H54 (cell line): ENCODE measurements around the gene SKAP1.
A peak's percentile ranks its signal among the peaks of the same experiment; 100 is the strongest.

Experiments
- DNase-seq: peaks from one replicate; pipeline ENCODE4 v3.0.0; 2011; ENCODE audit warnings: low spot score, mixed read lengths; ENCODE audit not compliant: insufficient read length
- FAIRE-seq: peaks from 3 replicates; lab custom pipeline; 2011; peaks lifted over from hg19 to GRCh38; lab: Jason Lieb, UNC
- POLR2A ChIP-seq: IDR thresholded peaks from 2 replicates; pipeline ENCODE4 v1.6.1; 2011; ENCODE audit warnings: low read depth, mild to moderate bottlenecking, low read length

SKAP1 gene

DNA sequence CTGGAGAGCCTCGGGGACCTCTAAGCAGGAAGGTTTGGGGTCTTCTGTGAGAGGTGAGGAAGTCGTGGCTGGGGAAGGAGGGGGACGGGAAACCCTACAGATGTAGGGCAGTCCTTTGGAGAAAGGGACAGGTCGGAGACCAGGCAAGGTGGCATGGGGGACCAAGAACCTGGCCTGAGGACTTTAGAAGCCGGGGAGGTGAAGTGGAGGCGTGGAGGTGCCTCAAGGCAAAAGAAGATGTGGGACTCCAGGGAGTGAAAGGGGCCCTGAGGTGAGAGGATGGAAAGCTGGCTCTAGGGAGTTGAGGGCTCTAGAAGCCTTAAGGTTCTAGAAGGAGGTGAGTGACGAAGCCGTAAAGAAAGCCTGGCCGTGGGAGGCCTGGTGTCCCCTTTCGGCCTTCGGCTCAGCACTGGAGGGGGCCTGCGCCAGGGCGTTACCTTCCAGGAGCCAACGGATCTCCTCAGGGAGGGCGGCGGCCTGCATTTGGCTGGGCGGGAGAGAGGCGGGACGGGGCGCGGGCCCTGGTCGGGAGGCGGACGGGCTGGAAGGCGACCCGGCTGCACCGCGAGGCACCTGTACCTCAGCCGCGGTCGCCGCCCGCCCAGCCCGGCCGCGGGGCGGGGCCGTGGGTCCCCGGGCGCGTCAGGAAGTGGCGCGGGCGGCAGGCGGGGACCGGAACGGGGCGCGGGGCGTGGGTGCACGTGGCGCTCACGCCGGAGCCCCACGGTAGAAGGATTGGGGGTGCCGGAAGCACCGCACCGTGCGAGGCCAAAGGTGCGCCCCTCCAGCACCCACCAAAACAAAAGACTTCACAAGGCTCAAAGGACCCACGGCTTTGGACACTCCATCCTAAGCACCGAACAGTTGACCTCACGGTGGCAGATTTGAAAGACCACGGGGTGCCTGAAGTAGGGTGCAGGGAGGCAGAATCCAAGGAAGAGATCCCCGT lies at the start of gene SKAP1:
Gene SKAP1, minus strand, starts transcription at position 577 of the 949 bp plus-strand sequence.
- FAIRE-seq (no peak), DNase-seq (no peak)
- TF ChIP-seq POLR2A = no peak

DNA sequence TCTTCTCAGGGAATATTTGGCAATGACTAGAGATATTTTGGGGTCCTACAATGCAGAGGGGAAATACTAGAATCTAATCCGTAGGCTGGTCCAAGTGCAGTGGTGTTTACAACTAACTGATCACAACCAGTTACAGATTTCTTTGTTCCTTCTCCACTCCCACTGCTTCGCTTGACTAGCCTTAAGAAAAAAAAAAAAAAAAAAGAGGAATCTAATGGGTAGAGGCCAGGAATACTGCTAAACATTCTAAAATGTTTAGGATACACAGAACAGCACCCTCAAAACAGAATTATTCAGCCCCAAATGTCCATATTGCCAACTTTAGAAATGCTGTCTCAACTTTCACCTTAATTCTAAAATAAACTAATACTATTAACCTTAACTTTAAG lies 49.0 kb upstream of the SKAP1 start:
- TF ChIP-seq POLR2A = no peak
- FAIRE-seq (no peak), DNase-seq (no peak)

DNA sequence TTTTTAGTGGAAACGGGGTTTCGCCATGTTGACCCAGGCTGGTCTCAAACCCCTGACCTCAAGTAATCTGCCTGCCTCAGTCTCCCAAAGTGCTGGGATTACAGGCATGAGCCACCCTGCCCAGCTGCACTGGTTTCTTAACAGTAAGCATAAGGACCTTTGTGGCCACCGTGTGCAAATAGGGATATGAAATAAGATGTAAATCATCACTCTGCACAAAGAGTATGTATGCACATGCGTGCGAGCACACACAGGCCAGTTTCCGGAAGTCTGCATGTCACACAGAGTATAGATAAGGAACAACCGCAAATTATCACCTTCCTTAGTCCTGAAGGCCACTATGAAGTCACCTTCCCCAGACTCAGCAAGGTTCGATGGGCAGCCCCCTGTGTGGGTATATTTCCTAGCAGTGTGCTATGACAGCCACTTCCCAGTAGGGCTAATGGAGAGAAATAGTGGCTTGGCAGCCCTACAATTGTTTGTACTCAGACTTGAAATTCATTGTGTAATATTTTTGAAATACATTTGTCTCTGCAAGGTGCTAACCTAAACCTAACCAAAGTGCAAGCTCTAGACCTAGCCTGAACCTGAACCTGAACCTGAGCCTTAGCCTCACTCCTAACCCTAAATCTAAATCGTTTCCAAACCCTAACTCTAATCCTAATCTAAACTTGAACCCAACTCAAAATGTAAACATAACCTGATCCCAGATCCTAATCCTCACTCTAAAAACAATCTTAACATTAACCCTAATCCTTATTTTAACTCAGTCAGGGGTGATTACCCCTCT lies 48.4 kb upstream of the SKAP1 start:
- FAIRE-seq = no peak
- no peak for DNase-seq
- no peak for TF ChIP-seq POLR2A

DNA sequence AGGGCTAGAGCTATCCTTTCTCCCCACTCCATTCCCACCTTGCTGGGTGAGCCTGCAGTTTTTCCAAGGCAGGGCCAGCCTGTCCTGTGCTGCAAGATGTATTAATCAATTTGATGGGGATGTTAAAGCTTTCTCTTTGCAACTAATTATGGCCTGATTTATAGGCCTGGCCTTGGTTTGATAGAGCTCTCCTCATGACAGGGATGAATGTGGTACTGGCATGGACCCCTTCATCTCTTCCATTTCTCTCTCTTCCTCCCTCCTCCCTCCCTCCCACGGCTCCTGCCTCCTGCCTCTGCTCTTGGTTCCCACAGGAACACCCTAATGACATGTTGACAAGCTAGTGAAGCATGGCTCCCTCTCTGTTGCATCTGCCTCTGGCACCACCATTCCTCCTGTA lies 47.2 kb upstream of the SKAP1 start:
- DNase-seq = no peak
- no peak for FAIRE-seq
- no peak for TF ChIP-seq POLR2A

DNA sequence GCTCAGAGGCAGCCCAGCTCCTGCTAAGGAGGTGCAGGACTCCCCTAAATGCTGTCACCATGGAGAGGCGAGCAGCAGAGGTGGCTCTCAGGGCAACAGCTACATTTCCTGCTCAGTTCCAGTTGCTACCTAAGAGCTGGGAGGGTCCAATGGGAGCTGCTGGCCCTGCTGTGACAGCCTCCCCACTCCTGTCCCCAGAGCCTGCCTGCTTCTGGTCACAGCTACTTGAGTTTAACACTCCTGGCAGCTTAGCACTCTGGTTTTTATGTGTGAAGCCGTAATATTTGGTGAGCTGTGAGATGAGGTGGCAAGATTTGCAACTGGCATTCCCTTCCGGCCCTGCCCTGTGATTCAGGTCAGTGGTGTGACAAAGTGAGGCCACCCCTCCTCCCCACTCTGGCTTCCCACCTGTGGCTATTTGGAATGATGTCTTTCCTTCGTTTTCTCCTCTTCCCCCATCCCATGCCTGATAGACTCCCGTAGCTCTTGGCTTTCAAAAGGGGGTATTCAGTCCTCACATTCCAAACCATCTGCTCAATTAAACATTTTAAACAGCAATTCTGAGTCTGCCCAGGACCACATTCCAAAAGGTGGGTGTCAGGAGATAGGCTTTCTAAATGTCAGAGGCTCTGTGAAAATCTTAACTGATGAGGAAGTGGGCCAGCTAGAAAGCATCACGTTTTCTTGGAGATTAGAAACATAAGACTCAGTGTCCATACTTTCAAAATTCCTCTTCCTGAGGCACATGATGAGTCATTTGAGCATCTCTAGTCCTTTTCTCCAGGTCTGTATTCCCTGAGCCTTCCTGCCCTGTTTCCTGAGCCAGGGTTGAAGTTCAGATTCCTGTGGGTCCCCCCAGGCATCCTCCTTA lies 42.6 kb upstream of the SKAP1 start:
- FAIRE-seq = peak; percentile 86
- peak; percentile 31; the same call in 1 of the 2 replicates for TF ChIP-seq POLR2A
- peak; percentile 58 for DNase-seq

DNA sequence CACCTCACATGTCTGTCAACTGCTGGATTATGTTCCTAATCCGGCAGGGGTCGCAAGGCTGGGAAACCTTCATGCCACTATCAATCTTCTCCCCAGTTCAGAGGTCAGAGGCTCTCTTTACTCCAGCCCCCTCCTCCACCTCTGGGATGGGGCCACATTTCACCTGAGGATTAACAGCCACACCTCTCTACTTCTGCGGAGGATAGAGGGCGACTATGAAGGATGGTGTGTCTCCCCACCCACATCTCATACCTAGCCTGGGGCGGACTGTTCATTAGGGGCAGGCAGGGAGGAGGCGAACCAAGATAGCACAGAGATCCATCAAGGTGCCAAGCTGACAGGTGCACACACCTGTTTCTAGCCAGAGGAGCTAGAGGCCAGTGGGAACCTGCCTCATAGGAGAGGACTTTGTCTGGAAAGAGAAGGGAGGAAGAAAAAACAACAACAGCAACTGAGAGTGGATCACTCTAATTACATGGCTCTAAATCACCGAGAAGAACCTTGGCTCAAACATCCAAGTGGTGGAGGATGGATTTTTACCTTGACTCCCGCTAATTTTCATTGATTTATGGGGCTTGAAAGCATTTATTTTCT lies 41.9 kb upstream of the SKAP1 start:
- FAIRE-seq (no peak), DNase-seq (no peak)
- no peak for TF ChIP-seq POLR2A

DNA sequence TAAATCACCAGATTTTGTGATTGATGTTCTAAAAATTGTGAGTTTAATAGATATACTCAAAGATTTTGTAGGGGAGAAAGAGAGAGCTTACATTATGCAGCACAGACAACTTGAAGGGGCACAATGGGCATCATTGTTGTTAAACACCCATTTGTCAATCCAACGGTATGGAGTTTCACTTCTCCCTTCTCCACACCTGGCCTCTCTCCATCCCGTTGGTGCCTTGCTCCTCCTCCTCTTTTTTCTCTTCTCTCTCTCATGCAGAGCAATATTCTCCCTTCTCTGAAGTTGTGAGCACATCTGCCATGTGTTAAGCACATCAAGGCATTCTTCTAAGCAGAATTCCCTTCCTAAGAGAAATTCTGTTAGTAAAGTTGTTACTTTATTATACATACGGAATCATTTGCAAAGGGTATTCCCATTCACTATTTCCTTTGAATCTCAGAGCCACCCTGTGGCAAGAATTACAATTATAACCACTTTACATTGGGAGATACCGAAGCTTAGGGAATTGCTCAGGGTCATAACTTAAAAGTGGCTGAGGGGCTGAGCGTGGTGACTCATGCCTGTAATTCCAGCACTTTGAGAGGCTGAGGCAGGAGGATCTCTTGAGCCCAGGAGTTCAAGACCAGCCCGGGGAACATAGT lies 40.5 kb upstream of the SKAP1 start:
- TF ChIP-seq POLR2A = no peak
- DNase-seq (no peak), FAIRE-seq (no peak)

DNA sequence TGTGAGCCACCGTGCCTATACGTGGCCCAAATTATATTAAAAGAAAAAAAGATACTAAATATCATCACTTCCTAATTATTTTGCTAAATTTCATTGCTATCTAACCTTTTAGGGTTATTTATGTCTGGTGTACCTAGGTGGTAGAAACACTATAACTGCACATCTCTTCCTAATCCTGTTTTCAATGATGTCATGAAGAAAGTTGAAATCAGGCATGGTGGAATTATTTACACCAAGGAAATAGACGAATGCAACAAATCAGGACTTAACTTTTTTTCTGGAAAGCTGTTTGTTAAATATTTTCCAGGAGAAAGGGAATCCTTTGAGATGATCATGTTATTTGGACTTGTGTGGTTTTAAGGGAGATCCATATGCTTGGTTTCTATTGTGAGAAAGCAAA lies 39.2 kb upstream of the SKAP1 start:
- FAIRE-seq = no peak
- DNase-seq = no peak
- no peak for TF ChIP-seq POLR2A

DNA sequence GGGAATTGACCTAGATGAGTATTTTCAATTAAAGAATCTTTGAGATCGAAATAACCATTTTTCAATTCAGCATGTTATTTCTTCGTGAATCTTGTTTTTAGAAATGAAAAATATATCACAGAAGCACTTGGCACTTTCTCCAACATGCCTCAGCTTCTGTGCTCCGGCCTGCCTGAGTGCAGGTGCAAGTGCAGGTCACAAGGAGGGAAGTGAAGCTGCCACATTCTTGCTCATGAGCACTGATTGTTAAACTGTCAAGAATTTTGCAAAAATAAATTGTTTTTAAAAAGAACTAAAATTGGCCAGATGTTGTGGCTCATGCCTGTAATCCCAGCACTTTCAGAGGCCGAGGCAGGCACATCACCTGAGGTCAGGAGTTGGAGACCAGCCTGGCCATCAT lies 38.3 kb upstream of the SKAP1 start:
- no peak for DNase-seq
- no peak for TF ChIP-seq POLR2A
- no peak for FAIRE-seq

DNA sequence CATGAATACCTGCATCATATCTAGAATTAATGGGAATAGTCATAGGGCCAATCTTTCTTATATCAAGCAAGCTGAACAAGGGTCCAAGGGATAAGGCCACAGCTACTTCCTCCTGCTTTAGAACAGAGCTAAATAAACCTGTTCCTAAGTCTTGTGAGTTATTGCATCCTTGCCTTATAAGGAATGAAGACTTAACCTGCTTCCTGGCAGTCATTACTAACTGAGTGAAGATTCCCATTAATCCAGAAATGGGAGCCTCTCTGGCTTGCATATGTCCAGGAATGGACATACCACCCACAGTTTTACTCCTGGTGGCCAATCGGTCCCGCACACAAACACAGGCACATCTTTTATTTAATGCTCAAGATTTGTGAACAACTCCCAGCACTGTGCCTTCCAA lies 35.9 kb upstream of the SKAP1 start:
- TF ChIP-seq POLR2A = no peak
- DNase-seq = no peak
- FAIRE-seq = no peak

DNA sequence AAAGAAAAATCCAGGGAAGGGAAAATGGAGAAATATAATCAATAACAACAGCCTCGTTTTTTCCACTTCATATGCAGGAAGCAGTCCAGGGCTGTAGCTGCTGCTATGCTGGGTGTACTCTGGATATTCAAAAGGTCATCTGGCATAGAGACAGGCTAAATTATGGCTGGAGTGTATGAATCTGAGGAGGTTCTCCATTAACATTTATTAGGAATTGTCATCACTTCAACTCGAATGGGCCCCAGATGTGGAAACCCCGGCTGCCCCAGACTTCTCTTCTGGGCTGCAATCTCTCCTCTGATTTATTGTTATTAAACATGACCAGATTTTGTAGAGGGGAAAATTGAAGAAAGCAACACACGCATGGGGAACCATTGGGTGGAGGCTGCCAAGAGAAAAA lies 33.5 kb upstream of the SKAP1 start:
- FAIRE-seq = no peak

DNA sequence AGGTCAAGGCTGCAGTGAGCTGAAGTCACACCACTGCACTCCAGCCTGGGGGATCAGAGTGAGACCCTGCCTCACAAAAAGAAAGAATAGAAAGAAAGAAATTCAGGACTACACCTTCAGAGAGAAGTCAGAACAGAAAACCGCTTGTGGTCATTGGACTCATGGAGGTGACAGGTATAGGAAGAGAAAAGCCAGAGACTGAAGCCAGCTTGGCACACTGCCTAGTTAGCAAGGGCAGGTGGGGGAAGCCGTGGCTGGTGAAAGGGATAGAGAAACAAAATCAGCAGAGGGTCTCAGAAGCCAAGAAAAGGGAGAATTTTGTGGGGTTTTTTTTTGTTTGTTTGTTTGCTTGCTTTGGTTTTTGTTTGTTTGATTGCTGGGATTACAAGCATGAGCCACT lies 32.9 kb upstream of the SKAP1 start:
- no peak for TF ChIP-seq POLR2A
- no peak for FAIRE-seq

More for the DNA sequence above, 33.5 kb upstream of the SKAP1 start:
- no peak for TF ChIP-seq POLR2A
- DNase-seq = no peak

DNA sequence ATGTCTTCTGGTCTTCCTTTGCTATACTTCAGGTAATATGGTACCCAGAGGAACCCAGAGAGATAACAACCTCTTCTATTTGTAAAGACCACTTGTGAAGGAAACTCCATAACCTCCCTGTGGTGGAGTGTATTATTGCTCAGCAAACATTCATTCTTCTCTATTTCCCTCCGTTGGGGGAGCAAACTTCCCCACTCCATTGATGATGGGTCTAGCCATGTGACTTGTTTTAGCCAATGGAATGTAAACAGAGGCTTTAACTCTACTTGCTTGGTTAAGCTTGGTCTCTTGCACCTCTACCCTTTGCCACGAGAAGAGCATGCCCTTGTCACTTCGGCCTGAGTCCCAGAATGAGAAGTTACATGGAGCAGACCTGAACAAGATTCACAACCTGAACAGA lies 30.0 kb upstream of the SKAP1 start:
- no peak for TF ChIP-seq POLR2A
- no peak for FAIRE-seq
- no peak for DNase-seq

More for the DNA sequence above, 32.9 kb upstream of the SKAP1 start:
- DNase-seq = no peak
